Measurements from ENCODE around the gene CCR5.
"Not testable (repeated sequence)": the region's sequence is repeated elsewhere in the genome, so short reads cannot be mapped to it uniquely, and the experiment has no call there.

The CCR5 gene

DNA sequence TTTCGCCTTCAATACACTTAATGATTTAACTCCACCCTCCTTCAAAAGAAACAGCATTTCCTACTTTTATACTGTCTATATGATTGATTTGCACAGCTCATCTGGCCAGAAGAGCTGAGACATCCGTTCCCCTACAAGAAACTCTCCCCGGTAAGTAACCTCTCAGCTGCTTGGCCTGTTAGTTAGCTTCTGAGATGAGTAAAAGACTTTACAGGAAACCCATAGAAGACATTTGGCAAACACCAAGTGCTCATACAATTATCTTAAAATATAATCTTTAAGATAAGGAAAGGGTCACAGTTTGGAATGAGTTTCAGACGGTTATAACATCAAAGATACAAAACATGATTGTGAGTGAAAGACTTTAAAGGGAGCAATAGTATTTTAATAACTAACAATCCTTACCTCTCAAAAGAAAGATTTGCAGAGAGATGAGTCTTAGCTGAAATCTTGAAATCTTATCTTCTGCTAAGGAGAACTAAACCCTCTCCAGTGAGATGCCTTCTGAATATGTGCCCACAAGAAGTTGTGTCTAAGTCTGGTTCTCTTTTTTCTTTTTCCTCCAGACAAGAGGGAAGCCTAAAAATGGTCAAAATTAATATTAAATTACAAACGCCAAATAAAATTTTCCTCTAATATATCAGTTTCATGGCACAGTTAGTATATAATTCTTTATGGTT, at the start of gene CCR5:
TSS of gene CCR5 (plus strand) at position 108 of the 680 bp plus-strand sequence. CDS start 1,957 bp downstream, outside the sequence.
- DNase-seq (ENCODE audit: low read depth, low spot score) = peak; percentile 18

DNA sequence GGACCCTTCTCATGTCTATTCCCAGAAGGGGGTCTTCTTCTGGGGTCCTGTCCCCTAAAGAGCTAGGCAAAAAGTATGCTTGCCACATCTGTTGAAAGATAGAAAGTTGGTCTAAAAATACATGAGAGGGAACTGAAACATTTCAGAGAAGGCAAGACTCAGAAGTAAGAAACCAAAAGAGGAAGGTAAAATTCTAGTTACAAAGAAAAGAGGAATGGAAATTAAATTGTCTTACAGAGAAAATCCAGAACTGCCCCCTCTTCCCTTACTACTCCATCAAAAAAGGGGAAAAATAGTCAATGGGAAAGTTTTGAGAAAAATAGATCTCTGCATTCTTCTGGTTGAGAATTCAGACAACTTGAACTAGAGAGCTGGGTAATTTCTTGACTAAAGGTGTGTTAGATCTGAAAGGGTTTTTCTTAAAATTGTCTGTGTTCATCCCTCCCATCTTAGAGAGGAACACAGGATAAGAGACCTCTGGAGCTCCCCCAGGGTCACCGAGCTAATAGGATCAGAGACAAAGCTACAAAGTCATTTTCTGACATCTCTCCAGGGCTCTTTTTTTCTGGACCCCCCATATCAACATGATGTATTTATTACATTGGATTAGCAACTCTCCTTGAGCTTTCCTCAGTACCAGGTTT, 49.2 kb upstream of the CCR5 start:
- DNase-seq (ENCODE audit: low read depth, low spot score) = no peak

- no peak for DNase-seq (ENCODE audit: low read depth, low spot score)
These were observed 46.7 kb upstream of the CCR5 start for GRCh38 chr3:46324036-46324435.

- no peak for DNase-seq (ENCODE audit: low read depth, low spot score)
These were observed 45.0 kb upstream of the CCR5 start for GRCh38 chr3:46325645-46326300.

GRCh38 chr3:46330676-46331075, 40.1 kb upstream of the CCR5 start:
- DNase-seq (ENCODE audit: low read depth, low spot score) = not testable (repeated sequence)

GRCh38 chr3:46334741-46335478, 35.8 kb upstream of the CCR5 start:
- DNase-seq (ENCODE audit: low read depth, low spot score) = no peak

GRCh38 chr3:46335541-46335940, 35.2 kb upstream of the CCR5 start:
- DNase-seq (ENCODE audit: low read depth, low spot score) = no peak

- no peak for DNase-seq (ENCODE audit: low read depth, low spot score)
These were observed 32.8 kb upstream of the CCR5 start for GRCh38 chr3:46337911-46338310.

DNA sequence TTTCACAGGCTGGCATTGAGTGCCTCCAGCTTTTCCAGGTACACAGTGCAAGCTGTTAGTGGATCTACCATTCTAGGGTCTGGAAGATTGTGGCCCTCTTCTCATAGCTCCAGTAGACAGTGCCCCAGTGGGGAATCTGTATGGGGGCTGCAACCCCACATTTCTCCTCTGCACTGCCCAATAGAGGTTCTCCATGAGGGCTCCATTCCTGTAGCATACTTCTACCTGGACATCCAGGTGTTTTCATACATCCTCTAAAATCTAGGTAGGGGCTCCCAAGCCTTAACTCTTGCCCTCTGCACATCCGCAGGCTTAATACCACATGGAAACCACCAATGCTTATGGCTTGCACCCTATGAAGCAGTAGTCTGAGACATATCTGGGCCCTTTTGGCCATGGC, 31.9 kb upstream of the CCR5 start:
- no peak for DNase-seq (ENCODE audit: low read depth, low spot score)

DNA sequence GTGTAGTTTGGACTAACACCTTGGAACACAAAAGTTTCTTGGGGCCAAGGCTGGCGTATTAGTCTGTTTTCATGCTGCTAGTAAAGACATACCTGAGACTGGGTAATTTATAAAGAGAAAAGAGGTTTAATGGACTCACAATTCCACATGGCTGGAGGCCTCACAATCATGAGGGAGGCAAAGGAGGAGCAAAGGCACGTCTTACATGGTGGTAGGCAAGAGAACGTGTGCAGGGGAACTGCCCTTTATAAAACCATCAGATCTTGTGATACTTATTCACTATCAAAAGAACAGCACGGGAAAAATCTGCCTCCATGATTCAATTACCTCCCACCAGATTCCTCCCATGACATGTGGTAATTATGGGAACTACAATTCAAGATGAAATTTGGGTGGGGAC, 26.3 kb upstream of the CCR5 start:
- no peak for DNase-seq (ENCODE audit: low read depth, low spot score)

GRCh38 chr3:46348823-46349482, 21.8 kb upstream of the CCR5 start:
- no peak for DNase-seq (ENCODE audit: low read depth, low spot score)

- no peak for DNase-seq (ENCODE audit: low read depth, low spot score)
These were observed 21.1 kb upstream of the CCR5 start for GRCh38 chr3:46349484-46350261.

DNA sequence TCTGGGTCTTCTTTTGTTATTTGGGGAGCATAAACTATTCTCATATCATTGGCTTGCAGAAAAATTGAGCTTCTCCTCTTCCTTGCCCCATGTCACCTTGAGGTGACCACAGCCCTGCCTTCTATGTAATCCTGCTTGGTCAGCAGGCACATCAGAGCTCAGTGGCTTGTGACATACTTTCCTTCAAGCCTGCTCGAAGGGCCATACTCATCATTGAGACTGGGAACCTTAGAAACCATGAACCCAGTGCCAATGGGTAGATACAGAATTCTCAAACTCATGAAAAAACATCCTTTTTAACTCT, 20.5 kb upstream of the CCR5 start:
- DNase-seq (ENCODE audit: low read depth, low spot score) = no peak

DNA sequence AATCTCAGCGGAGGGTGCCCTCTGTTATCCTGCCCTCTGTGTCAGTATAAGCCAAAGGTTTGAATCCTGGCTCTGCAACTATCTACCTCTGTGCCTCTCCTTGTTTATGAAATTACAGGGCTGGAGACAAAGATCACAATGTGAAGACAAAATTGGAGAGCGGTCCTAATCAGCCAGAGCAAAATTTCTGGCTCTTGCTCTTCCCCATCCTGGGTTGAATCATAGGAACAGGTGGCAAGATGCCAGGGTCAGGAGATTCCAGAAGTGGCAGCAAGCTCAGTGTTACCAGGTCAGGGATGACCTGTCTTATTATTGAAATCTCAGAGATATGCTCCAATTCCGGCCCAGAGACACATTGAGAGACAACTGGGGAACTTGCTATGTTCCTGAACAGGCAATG, 19.1 kb upstream of the CCR5 start:
- DNase-seq (ENCODE audit: low read depth, low spot score) = no peak

DNA sequence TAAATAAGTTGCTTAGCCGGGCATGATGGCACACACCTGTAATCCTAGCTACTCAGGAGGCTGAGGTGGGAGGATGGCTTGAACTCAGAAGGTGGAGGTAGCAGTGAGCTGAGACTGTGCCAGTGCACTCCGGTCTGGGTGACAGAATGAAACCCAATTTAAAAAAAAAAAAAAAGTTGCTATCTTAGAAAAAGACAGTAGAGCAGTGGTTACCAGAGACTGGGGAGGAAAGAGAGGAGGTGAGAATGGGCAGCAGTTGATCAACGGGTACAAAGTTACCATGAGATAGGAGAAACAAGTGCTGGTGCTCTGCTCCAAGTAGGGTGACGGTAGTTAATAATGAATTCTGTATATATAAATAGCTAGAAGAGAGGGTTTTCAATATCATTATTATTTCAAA, 17.7 kb upstream of the CCR5 start:
- no peak for DNase-seq (ENCODE audit: low read depth, low spot score)

- DNase-seq (ENCODE audit: low read depth, low spot score) = no peak
These were observed 16.9 kb upstream of the CCR5 start, which contains the start of gene CCR2 for GRCh38 chr3:46353647-46354410. Gene CCR2 (plus strand): TSS chr3:46354111. CDS start chr3:46357528, 3,417 bp downstream.

DNA sequence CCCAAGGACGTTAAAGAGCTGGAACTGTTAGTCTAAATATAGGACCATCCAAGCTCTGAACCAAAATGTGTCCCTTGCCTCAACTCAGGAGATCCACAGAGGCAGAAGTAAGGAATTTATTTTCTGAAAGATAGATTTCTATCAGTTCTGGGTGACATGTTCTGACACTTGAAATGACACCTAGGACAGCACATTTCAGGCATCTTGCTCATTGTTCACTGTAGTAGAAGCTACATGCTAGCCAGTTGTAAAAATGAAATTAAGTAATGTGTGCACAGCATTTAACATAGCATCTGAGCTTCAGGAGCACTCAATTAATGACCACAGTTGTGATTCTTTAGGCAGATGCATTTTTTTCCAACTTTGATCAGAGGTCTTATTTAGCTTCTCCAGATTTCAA, 16.3 kb upstream of the CCR5 start:
- DNase-seq (ENCODE audit: low read depth, low spot score) = no peak

- DNase-seq (ENCODE audit: low read depth, low spot score) = no peak
These were observed 15.8 kb upstream of the CCR5 start for GRCh38 chr3:46354984-46355383.

- no peak for DNase-seq (ENCODE audit: low read depth, low spot score)
These were observed 14.5 kb upstream of the CCR5 start for GRCh38 chr3:46356276-46356675.

DNA sequence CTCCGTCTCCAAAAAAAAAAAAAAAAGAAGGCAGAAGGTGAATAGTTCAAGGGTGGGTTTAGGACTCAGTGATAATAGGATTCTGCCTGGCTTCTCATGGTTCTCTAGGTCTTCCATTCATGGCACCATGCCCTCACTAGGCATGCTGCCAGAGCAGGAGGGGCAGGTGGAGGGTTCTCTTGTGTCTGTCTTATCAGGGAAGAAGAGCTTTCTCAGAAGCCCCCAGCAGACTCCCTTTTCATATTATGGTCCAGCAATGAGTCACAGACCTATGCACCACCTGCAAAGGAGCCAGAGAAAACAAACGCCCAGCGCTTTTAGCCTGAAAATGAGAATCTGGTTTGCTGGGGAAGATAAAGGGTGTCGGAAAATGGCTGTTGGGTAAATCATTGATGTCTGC, 13.8 kb upstream of the CCR5 start:
- DNase-seq (ENCODE audit: low read depth, low spot score) = no peak
